Muscle layer of colon (tissue), 2 donors: ENCODE results near the gene GDPD5.

ENCODE experiments used
- H3K27ac ChIP-seq: one replicate; pipeline ENCODE4 v1.7.0; 2013; ENCODE audit warnings: low read depth, mild to moderate bottlenecking, low read length, moderate library complexity
- H3K27me3 ChIP-seq, 2 donors: one replicate each; pipeline ENCODE4 v1.7.0; 2013; ENCODE audit warnings: low read length in 2 of 2, mild to moderate bottlenecking in 2 of 2; ENCODE audit not compliant: insufficient read depth in 2 of 2, control insufficient read depth in 1 of 2
- H3K36me3 ChIP-seq: one replicate; pipeline ENCODE4 v1.7.0; 2013; ENCODE audit warnings: mild to moderate bottlenecking, low read length; ENCODE audit not compliant: insufficient read depth
- H3K4me1 ChIP-seq: one replicate; pipeline ENCODE4 v1.7.0; 2013; ENCODE audit warnings: mild to moderate bottlenecking, low read length; ENCODE audit not compliant: insufficient read depth
- H3K4me3 ChIP-seq, 2 donors: one replicate each; pipeline ENCODE4 v1.7.0; 2013; ENCODE audit warnings: low read length in 2 of 2, low read depth in 1 of 2, mild to moderate bottlenecking in 1 of 2, moderate library complexity in 1 of 2
- H3K9ac ChIP-seq: one replicate; pipeline ENCODE4 v1.7.0; 2013; ENCODE audit warnings: low read length
- H3K9me3 ChIP-seq: one replicate; pipeline ENCODE4 v1.7.0; 2013; ENCODE audit warnings: mild to moderate bottlenecking, low read length
- donor health status: abdominal sarcoma.
- donor health status: Adenocarcinoma of cecum.

GDPD5 gene

DNA sequence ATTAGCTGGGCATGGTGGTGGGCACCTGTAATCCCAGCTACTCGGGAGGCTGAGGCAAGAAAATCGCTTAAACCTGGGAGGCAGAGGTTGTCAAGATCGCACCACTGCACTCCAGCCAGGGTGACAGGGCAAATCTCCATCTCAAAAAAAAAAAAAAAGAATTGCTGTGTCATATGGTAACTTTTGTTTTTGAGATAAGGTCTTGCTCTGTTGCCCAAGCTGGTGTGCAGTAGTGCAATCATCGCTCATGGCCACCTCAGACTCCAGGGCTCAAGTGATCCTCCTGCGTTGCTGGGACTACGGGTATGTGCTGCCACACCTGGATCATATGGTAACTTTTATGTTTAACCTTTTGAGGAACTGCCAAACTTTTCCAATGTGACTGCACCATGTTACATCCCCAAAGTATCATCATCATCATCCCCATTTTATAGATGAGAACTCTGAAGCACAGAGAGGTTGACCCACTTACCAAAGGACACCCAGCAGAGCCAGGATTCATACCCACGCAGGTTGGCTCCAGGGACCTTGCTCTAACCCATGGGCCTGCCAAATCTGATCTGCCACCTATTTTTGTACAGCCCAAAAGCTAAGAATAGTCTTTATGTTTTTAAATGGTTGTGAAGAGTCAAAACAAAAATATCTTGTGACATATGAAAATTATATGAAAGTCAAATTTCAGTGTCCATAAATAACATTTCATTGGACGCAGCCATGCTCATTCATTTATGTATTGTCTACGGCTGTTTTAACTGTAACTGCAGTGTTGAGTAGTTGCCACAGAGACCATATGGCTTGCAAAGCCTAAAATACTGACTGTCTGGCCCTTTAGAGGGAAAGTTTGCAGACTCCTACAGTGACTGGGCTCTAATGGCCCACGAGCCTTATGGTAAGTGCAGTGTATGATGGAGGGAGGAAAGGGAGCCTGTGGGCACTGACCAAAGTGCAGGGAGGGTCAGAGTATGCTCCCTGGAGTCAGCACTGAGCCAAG is 45.3 kb downstream of the GDPD5 start:
- H3K9me3 ChIP-seq: no peaks in the 10 kb centered on the region
- H3K4me1 ChIP-seq: peaks cover 1% of the 10 kb centered on the region
- H3K27ac ChIP-seq: no peak overlapping the region
- H3K9ac ChIP-seq: no peak overlapping the region
- no peaks in the 10 kb centered on the region for H3K27me3 ChIP-seq
- H3K4me3 ChIP-seq: no peak overlapping the region
- H3K36me3 ChIP-seq: no peaks in the 10 kb centered on the region

- no peaks in the 10 kb centered on the region for H3K27me3 ChIP-seq
Measured at GRCh38 chr11:75479597-75480145, 46.1 kb downstream of the GDPD5 start.

GRCh38 chr11:75478783-75479596 is 46.8 kb downstream of the GDPD5 start:
- H3K4me1 ChIP-seq: peaks cover 9% of the 10 kb centered on the region
- no peak overlapping the region for H3K4me3 ChIP-seq
- no peaks in the 10 kb centered on the region for H3K9me3 ChIP-seq

More at GRCh38 chr11:75479597-75480145, 46.1 kb downstream of the GDPD5 start:
- no peak overlapping the region for H3K9ac ChIP-seq
- H3K4me3 ChIP-seq: no peak overlapping the region
- no peaks in the 10 kb centered on the region for H3K36me3 ChIP-seq
- peaks cover 6% of the 10 kb centered on the region for H3K4me1 ChIP-seq
- no peaks in the 10 kb centered on the region for H3K9me3 ChIP-seq
- H3K27ac ChIP-seq: no peak overlapping the region

DNA sequence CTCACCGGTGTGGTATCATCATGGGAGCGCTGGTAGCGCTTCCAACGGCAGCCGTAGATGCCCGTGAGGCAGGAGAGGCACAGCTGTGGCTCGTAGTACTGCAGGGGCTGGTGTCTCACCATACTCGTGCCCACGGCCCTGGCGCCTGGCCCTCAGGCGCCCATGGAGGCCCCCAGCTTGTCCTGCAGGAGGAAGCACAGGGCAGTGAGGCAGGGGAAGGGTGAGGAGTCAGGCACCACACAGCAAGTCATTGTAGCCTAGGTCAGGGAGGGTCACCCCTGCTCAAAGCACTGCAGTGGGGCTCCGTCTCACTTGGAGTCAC is 48.2 kb downstream of the GDPD5 start:
- Histone ChIP-seq H3K9ac (no peak overlapping the region), H3K27ac (no peak overlapping the region), H3K4me1 (peaks cover 10% of the 10 kb centered on the region), H3K36me3 (no peaks in the 10 kb centered on the region), H3K27me3 (no peaks in the 10 kb centered on the region), H3K4me3 (no peak overlapping the region), H3K9me3 (no peaks in the 10 kb centered on the region)

More at GRCh38 chr11:75478783-75479596, 46.8 kb downstream of the GDPD5 start:
- H3K9ac ChIP-seq: no peak overlapping the region
- no peak overlapping the region for H3K27ac ChIP-seq
- no peaks in the 10 kb centered on the region for H3K36me3 ChIP-seq
- H3K27me3 ChIP-seq: no peaks in the 10 kb centered on the region

DNA sequence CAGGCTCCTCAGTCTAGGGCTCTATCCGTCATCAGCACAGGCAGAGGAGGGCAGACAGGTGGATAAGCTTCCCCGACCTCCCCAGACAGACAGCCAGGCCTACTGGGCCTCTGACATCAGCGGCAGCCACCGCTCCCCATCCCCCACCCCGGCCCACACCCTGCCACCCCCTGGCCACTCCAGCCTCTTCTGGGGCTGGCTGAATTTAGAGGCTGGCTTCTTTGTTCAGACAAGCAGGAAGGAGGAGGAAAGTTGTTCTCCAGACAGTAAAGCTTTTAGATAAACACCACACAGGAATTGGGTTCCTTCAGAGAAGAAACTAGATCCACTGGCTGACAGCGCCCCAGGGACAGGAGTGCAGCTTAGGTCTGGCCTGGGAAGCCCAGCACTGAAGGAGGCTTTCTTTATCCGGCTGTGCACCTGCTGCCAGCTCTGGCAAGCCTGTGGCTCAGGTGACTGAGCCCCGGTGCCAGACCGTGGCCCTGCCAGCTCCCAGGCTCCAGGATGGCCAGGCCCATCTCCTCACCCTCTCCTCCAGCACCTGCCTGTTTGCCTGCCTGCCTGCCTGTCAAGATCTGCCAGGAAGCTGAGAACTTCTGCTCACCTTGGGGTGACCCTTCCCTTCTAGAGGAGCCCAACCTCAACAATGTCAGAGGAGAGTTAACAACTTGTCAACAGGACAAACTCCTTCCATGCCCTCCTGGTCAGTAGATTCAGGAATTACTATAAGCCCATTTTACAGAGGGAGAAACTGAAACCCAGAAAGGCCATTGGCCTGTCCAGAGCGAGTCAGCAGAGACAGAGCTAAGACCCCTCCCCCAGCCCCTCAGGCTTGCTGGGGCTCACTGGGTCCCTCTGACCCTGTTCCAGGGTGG is 48.8 kb downstream of the GDPD5 start:
- H3K27ac ChIP-seq: no peak overlapping the region
- peaks cover 10% of the 10 kb centered on the region for H3K4me1 ChIP-seq
- no peak overlapping the region for H3K4me3 ChIP-seq
- no peaks in the 10 kb centered on the region for H3K27me3 ChIP-seq
- no peak overlapping the region for H3K9ac ChIP-seq
- no peaks in the 10 kb centered on the region for H3K9me3 ChIP-seq
- H3K36me3 ChIP-seq: no peaks in the 10 kb centered on the region

GRCh38 chr11:75475767-75476650 is 49.7 kb downstream of the GDPD5 start:
- Histone ChIP-seq H3K36me3 (no peaks in the 10 kb centered on the region), H3K27me3 (no peaks in the 10 kb centered on the region), H3K27ac (peak overlapping the region; percentile 7), H3K9ac (no peak overlapping the region), H3K4me1 (peaks cover 10% of the 10 kb centered on the region), H3K9me3 (no peaks in the 10 kb centered on the region), H3K4me3 (peak overlapping the region in 1 of 2 donors; percentile 14)

DNA sequence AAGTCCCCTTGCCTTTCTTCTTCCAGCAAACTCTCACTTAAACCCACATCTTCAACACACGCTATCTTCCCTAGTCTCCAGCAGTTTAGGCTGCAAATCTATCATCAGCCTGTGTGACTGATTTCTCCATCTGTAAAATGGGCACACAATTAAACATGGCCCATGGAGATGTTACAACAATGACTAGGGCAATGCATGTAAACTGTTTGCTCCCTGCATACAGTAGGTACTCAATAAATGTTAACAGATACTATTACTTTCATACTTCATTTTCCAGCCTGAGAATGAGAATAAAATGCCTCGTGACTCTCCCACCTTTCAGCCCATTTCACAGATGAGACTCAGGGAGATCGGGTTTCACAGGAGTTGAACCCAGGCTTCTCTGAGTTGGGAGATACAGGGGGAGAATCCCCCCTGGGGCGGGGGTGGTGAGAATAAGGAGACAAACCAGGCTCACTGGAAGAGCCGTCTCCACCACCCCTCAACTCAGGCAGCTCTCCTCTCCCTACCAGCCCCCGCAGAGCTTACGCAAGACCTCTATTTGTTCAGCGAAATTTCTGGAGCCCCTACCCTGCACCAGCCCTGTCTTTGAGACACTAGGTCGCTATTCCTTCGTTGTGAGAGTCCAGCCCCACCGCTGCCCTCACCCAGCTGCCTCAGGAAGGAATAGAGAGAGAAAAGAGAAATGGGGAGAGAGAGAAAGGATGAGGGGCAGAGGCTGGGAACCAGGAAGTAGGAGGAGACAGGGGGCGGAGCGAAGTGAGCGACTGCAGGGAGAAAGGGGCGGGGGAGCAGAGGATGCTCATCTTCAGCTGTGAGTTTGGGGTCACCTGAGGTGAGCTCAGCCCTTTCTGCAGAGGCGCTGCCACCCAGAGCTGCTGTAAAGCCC is 50.6 kb downstream of the GDPD5 start:
- Histone ChIP-seq H3K27ac (peak overlapping the region; percentile 7), H3K4me3 (peak overlapping the region in 1 of 2 donors; percentile 14), H3K9ac (no peak overlapping the region), H3K9me3 (no peaks in the 10 kb centered on the region), H3K27me3 (no peaks in the 10 kb centered on the region), H3K4me1 (peaks cover 10% of the 10 kb centered on the region), H3K36me3 (no peaks in the 10 kb centered on the region)

DNA sequence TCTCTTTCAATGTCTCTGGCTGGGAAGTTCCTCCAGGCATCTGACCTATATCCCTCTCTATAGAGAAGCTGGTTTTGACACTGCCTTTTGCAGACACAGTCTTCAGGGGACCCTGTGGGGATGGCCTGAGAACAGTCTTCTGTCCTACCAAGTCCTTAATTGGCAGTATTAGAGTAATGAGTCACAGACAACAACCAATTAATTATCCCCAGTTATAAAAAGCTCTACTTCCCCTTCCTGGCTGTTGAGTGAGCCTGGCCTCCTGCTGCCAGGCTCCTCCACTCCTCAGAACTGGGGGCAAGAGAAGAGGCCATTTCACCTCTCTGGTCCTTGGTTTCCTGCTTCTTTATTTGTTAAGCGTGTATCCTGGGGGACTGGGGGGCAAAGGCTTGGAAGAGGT is 51.5 kb downstream of the GDPD5 start:
- H3K36me3 ChIP-seq: no peaks in the 10 kb centered on the region
- no peak overlapping the region for H3K4me3 ChIP-seq
- no peaks in the 10 kb centered on the region for H3K27me3 ChIP-seq
- H3K27ac ChIP-seq: no peak overlapping the region
- H3K9ac ChIP-seq: no peak overlapping the region
- peaks cover 10% of the 10 kb centered on the region for H3K4me1 ChIP-seq
- no peaks in the 10 kb centered on the region for H3K9me3 ChIP-seq

DNA sequence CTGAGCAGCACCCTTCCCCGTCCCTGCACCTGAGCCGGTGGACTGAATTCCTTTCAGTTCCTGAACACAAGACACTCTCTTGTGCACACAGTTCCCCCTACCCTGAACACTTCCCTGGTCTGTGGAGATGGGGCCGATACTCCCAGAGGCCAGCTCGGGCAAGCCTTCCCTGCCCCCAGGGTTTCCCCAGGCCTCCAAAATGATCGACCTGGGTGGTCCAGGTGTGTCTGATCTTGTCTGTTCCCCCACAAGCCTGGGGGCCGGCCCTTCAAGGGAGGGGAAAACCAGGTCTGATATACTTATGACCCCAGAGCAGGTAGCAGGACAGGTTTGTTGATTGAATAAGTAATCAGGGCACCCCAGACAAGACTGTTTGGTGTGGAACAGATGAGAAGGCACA is 52.1 kb downstream of the GDPD5 start:
- H3K36me3 ChIP-seq: no peaks in the 10 kb centered on the region

More for the DNA sequence above, 52.1 kb downstream of the GDPD5 start:
- Histone ChIP-seq H3K9ac (no peak overlapping the region), H3K27me3 (no peaks in the 10 kb centered on the region), H3K4me1 (peaks cover 16% of the 10 kb centered on the region), H3K27ac (no peak overlapping the region), H3K4me3 (no peak overlapping the region), H3K9me3 (no peaks in the 10 kb centered on the region)
